Activated CD8-positive, alpha-beta memory T cell treated with anti-CD3 and anti-CD28 coated beads for 24 hours (primary cell): Measurements from ENCODE around the gene COA5.

Source experiments
- DNase-seq: peaks from one replicate; pipeline ENCODE4 v3.0.0-alpha.2; 2020

COA5 gene

GRCh38 chr2:98608116-98608961 is at the start of gene COA5, which contains the start of gene UNC50:
TSS of gene COA5 (minus strand) at chr2:98608512. CDS start at chr2:98608405, 107 bp downstream.
TSS of gene UNC50 (plus strand) at chr2:98608589. CDS start at chr2:98609760, 1,171 bp downstream.
- DNase-seq, result peak; percentile 96

- DNase-seq, result no peak
Observed at GRCh38 chr2:98656800-98657199, 48.5 kb upstream of the COA5 start.

- DNase-seq, result no peak
Observed at GRCh38 chr2:98654699-98655495, 46.6 kb upstream of the COA5 start.

GRCh38 chr2:98650998-98651397 is 42.7 kb upstream of the COA5 start:
- no peak for DNase-seq

DNA sequence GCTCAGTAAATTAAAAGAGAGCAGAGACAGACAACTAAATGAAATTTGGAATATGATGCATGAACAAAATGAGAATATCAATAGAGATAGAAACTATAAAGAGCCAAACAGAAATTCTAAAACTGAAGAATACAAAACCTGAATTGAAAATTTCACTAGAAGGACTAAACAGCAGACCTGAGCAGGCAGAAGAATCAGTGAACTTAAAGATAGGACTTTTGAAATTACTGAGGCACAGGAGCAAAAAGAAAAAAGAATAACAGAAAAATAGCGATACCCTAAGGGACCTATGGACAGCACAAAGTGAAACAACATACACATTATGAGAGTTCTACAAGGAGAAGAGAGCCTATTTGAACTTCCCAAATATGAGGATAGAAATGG is 41.7 kb upstream of the COA5 start:
- no peak for DNase-seq

DNA sequence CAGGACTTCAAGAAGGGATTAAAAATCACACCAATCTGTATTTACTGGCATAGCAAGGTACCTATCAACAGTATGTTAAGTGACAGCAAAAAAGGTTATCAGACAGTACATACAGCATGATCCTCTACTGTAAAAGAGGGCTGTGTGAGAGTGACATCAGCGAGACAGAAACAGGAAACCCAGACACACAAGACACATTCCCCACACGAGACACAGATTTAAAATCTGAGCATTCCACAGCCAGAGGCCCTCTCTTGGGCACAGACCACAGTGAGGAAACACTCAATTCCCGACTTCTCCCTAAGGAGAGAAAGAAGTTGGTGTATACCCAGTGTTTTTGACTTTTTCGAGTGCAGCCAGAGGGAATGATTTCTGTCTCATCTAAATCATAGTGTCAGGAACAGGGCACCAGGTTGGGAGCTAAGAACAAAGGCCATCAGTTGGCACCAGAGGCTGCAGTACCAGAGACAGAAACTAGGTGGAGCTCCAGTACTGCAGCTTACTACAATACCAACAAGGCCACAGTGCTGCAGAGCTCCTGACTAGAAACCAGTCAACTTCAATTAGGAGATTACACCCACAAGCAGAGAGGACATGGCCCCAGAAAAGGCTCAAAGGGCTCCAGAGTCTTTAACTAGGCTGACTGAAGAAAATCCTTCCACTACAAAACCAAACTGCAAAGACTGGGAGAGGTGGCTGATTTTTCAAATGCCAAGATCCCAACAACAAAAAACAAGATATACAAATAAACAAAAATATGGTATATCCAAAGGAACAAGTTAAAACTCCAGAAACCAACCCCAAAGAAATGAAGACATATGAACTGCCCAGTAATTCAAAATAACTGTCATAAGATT is 41.1 kb upstream of the COA5 start:
- DNase-seq, result peak; percentile 90

DNA sequence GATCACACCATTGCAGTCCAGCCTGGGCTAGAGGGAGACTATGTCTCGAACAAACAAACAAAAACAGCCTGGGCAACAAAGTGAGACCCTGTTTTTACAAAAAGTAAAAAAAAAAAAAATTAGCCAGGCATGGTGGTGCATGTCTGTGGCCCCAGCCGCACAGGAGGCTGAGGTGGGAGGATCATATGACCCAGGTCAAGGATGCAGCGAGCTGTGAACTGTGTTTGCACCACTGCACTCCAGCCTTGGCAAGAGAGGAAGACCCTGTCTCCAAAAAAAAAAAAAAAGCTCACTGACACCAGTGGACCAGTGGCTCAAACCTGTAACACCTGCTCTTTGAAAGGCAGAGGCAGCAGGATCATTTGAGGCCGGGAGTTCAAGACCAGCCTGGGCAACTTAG is 40.1 kb upstream of the COA5 start:
- no peak for DNase-seq

GRCh38 chr2:98647636-98648035 is 39.3 kb upstream of the COA5 start:
- no peak for DNase-seq

- DNase-seq, result no peak
Observed at GRCh38 chr2:98643496-98644100, 35.3 kb upstream of the COA5 start.

DNA sequence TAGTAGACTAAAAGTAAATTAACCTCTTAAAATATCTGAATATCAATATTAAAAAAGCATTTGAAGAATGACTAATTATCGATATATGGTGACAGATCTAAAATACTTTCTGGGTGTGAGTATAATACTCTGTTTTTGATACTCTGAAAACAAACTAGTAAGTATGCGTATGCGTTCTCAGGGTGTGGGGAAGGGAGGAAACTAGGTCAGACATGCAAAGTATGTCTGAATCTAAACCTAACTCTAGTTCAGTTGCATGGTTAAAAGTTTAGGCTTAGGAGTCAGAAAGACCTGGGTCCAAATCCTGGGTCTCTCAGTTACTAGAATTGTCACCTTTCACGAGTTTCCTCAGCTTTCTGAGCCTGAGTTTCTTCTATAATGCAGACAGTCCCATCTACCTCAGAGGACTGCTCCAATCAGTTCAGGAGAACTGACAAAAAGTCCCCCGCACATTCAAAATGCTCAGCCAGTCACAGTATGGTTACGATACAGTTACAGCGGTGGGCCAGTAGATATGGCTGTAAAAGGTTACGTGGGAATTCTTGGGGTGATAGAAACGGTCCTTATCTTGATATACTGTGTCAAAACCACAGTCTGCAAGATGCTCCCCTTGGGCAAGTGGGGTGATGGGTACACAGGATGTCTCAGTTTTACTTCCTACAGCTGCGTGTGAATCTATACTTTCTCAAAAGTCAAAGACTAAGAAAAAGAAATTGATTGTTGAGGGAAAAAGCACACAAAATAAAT is 29.3 kb upstream of the COA5 start:
- DNase-seq, result peak; percentile 69

DNA sequence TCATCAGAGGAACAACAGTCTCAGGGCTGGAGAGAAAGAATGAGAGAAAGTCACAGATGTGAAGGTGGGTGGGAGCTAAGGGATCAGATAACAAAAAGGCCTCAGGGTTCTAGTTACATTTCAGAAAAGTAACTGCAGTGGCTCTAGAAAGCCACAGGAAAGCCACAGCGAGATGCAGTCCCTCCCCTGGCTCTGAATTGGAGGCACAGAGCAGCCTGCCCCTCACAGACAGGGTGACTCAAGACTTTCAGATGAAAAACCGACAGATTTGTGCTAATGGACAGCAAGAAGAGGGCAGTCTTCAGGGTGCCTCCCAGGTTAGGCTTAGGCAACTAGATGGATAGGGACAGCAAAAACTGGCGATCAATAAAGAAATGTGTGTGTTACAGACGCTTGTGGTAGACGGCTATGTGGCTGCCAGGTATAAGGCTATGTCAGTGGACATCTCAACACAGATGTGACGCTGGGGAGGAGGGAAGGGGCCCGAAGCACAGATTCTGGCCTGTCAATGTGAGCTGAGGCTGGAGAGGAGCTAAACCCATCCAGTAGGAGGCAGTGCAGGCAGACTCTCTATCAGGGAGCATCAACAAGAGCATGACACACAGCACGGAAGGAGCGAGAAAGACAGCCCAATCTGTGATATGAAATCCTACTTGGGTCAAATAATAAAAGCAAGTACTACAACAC is 26.2 kb upstream of the COA5 start:
- peak; percentile 79 for DNase-seq

- DNase-seq, result no peak
Observed at GRCh38 chr2:98632351-98632750, 24.0 kb upstream of the COA5 start.

DNA sequence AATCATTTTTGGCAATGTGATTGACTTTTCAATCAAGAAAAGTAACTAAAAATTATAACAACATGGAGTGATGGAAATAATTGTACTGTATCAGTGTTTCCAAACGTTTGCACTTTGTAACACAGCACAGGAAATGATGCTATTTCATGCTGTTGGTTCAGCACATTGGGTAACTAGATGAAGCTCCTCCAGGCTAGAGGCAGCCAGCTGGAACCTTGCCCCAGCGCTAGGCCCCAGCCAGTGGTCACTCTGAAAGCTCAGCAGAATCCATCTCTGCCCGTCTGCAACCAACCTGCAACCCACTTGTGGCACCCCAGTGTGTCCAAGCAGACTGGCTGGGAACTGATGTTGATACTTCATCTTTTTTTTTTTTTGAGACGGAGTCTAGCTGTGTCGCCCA is 15.3 kb upstream of the COA5 start:
- no peak for DNase-seq

- DNase-seq, result no peak
Observed at GRCh38 chr2:98617149-98617548, 8.8 kb upstream of the COA5 start.

GRCh38 chr2:98615481-98615880 is 7.2 kb upstream of the COA5 start:
- no peak for DNase-seq

DNA sequence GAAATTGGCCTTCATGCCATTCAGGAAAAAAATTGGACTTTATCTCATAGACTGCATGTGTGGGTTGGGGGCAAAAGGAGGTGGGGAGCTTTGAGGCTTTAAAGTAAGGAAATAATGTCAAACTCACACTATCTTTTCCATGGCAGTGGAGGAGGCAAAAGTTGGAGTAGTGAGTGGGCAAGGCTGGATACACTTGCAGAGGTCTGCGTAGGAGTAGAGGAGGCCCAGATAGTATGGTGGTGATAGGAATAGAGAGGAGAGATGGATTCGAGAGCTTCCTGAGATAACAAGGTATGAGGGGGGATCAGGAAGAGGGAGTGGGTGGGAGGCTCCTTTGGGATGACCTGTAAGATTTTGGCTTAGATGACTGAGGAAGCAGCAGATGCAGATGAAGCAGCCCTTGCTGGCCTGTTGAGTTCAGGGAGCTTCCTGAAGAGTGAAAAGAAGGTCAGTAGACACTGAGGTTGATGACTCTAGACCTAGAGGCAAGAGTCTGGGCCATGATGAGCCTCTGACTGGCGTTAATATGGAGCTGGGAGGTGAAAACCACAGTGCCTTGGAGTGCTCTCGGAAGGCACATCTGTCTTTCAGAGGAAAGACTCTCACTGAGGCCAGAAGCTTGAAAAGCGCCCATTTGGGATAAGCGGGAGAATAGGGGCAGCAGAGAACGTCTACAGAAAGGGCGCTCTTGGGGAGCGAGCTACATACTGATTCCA is 5.9 kb upstream of the COA5 start:
- no peak for DNase-seq

DNA sequence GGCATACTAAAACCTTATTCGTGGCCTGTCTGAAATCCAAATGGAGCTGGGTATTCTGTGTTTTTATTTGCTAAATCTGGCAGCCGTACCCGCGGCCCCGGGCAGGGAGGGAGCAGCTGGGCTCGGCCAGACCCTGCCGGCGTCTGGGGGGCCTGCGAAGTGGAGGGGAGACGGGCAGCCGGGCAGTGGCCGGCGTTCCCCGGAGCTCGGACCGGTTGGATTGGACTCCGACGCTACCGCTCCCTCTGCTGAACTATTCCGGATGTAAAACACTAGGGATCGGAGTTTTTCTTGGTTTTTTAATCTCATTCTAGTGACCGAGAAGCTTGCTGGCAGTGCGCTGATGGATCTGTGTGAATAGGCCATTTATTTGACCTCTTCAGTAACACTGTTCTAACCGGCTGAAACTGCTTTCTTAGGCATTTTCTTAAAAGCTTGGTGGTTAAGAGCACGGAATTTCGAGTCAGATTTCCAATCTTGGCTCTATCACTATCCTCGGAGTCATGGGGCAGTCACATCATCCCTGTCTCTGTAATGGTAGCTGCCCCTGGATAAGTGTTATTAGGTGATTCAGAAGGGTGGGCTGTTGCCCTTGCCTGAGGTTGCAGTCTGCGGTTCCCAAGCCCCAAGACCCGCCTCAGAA is 771 bp upstream of the COA5 start:
- DNase-seq, result no peak

GRCh38 chr2:98607741-98608115 is 584 bp downstream of the COA5 start:
- DNase-seq, result no peak

DNA sequence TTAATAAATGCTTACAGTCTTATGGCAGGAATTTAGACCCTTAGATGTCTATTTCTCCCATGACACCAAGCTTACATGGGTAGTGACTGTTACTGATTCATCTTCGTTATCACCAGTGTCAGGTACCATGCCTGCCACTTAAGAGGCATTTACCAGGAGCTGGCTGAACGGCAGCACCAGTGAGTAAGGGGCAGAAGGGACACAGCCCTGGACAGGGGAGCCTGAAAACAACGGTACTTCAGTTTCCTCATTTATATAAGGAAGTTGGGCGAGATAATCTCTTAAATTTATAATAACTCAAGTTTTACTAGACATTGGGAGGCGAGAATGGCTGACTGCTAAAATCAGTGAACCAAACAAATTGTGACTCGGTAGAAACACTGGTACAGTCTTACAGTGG is 1.2 kb downstream of the COA5 start:
- DNase-seq, result no peak

DNA sequence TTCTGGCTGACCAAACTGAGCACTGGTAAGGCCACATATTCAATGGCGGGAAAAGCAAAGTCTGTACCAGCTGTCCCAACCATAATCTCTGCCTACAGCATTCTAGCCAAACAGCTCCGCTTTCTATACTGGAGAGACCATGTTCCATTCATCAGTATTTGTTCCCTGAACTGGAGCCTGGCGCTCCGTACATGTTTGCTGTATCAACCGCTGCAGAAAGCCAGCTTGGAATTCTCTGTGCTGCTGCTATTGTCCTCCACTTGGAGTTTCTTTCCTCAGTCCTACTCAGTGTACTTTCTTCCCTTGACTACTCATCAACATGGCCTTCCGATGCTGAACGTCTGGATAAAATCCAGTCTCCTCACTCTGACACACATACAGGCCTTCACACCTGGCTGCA is 1.9 kb downstream of the COA5 start:
- no peak for DNase-seq
